ENCODE results near the gene ST7. TPM values are rescaled to one million over a fixed set of nuclear protein-coding genes. Genes with fewer than 3 reads are reported as not detected.

Gene ST7
- total and polyA plus RNA-seq, 2 donors (not counting 1 experiment from before 2014, with no cell fraction given), result 2.3 to 4.6 TPM

DNA sequence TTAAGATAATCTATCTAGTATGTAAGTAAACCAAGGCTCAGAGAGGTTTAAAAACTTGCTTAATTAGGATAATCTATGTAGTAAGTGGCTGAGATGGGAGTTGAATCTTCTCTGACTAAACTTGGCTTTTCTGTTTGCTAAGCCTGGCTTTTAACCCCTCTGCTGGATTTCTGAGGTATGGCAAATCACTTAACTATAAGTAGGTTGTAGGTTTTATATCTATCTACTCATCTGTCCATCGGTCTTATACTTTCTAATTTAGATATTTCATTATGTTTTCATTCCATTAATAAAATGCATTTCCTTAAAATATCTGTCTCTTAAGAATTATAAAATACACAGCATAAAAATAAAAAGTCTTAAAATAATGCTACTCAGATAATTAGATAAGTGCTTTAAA lies 59.4 kb downstream of the ST7 start:
- no peak overlapping the region for H3K9ac ChIP-seq (ENCODE audit: low read length)
- no peaks in the 10 kb centered on the region for H3K27me3 ChIP-seq (replicated peaks in 1 of 4; ENCODE audit: control extremely low read depth in 1 of 4, control insufficient read depth in 3 of 4, insufficient read depth in 4 of 4, low read length in 3 of 4)
- Mint-ChIP-seq H3K4me1 (peaks cover 47% of the 10 kb centered on the region), H3K27ac (no peak overlapping the region), H3K27me3 (no peaks in the 10 kb centered on the region), H3K4me3 (no peak overlapping the region), H3K9me3 (ENCODE audit: insufficient read depth) (no peaks in the 10 kb centered on the region)
- H4K20me1 ChIP-seq (ENCODE audit: control insufficient read depth, insufficient read depth, low read length, poor library complexity, severe bottlenecking), result no peaks in the 10 kb centered on the region
- no peaks in the 10 kb centered on the region for H3K79me2 ChIP-seq (ENCODE audit: control insufficient read depth, insufficient read depth, low read length)
- ATAC-seq (ENCODE audit: low read depth), result no peak
- TF ChIP-seq EZH2 (IDR thresholded peaks at IDR 0.05; ENCODE audit: borderline replicate concordance, insufficient read depth, low read depth, low read length, poor library complexity, severe bottlenecking), result no peak
- TF ChIP-seq, protein P1, sequence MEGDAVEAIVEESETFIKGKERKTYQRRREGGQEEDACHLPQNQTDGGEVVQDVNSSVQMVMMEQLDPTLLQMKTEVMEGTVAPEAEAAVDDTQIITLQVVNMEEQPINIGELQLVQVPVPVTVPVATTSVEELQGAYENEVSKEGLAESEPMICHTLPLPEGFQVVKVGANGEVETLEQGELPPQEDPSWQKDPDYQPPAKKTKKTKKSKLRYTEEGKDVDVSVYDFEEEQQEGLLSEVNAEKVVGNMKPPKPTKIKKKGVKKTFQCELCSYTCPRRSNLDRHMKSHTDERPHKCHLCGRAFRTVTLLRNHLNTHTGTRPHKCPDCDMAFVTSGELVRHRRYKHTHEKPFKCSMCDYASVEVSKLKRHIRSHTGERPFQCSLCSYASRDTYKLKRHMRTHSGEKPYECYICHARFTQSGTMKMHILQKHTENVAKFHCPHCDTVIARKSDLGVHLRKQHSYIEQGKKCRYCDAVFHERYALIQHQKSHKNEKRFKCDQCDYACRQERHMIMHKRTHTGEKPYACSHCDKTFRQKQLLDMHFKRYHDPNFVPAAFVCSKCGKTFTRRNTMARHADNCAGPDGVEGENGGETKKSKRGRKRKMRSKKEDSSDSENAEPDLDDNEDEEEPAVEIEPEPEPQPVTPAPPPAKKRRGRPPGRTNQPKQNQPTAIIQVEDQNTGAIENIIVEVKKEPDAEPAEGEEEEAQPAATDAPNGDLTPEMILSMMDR (IDR thresholded peaks at IDR 0.05), result peak; percentile 31
- intact Hi-C loops (cut with micrococcal nuclease), result loop anchor here (1.0 kb wide), 1 partner anchor 82 kb away; no protein-coding TSS in a partner anchor
- ChIA-PET CTCF (interaction anchor here (0.7 to 2.0 kb wide), 6 partner anchors 22 to 115 kb away, joined by 3 to 8 read pairs (median 4); no protein-coding TSS in a partner anchor), POLR2A (no interaction called here)
- H2AFZ ChIP-seq (ENCODE audit: insufficient read depth, low read depth, low read length, poor library complexity, severe bottlenecking), result no peak overlapping the region
- peaks cover 25 to 30% of the 10 kb centered on the region in 2 donors for H3K4me1 ChIP-seq (ENCODE audit: control insufficient read depth in 2 of 2, insufficient read depth in 2 of 2, low read length in 2 of 2)
- DNase-seq, result peak; percentile 27
- H3K27ac ChIP-seq (ENCODE audit: low read length in 2 of 2), result no peak overlapping the region
- no peaks in the 10 kb centered on the region for H3K9me3 ChIP-seq (ENCODE audit: control extremely low read depth in 1 of 3, control insufficient read depth in 2 of 3, insufficient read depth in 1 of 3, low read length in 2 of 3)
- no peak overlapping the region for H3K4me3 ChIP-seq (ENCODE audit: control extremely low read depth in 1 of 5, extremely low read depth in 1 of 5, insufficient read depth in 1 of 5, low read depth in 2 of 5, low read length in 4 of 5)
- no peak overlapping the region for H3K4me2 ChIP-seq (replicated peaks; ENCODE audit: low read depth, low read length, poor library complexity, severe bottlenecking)
- no CpG with 5 or more reads among the region's 1 CpG for WGBS (ENCODE audit: insufficient coverage)
- no peaks in the 10 kb centered on the region for H3K36me3 ChIP-seq (replicated peaks in 1 of 2; ENCODE audit: control extremely low read depth in 1 of 2, control insufficient read depth in 1 of 2, extremely low read depth in 1 of 2, insufficient read depth in 2 of 2, low read length in 1 of 2)

DNA sequence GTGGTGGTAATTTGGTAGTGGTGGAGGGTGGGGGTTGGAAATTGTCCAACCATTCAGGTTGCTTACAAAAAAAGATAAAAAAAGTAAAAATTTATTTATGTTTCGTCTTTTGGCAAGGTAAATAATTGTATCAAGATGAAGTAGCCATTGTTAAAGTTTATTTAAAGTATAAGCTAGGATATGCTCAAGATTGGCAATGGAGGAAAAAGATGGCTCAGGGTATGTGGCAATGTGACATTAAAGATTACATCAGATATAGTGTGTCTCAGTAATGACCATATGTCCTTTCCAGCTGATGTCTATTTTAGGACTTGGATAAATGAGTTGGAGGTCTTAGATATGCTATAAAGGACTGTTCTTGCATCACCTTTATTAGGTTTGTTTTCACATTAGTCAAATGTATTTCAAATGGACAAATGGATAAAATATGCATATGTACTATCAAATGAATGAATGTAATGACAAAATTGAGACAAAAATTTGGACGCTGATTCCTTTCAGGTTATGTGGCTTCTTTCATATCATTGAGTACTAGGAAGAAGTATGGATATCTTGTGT lies 60.9 kb downstream of the ST7 start:
- intact Hi-C loops (cut with micrococcal nuclease), result no loop called here
- Histone ChIP-seq H3K27ac (ENCODE audit: low read length in 2 of 2) (no peak overlapping the region), H3K79me2 (ENCODE audit: control insufficient read depth, insufficient read depth, low read length) (no peaks in the 10 kb centered on the region), H4K20me1 (ENCODE audit: control insufficient read depth, insufficient read depth, low read length, poor library complexity, severe bottlenecking) (no peaks in the 10 kb centered on the region), H3K4me1 (ENCODE audit: control insufficient read depth in 2 of 2, insufficient read depth in 2 of 2, low read length in 2 of 2) (peaks cover 22 to 27% of the 10 kb centered on the region in 2 donors), H3K36me3 (replicated peaks in 1 of 2; ENCODE audit: control extremely low read depth in 1 of 2, control insufficient read depth in 1 of 2, extremely low read depth in 1 of 2, insufficient read depth in 2 of 2, low read length in 1 of 2) (no peaks in the 10 kb centered on the region), H3K9ac (ENCODE audit: low read length) (no peak overlapping the region), H3K4me3 (ENCODE audit: control extremely low read depth in 1 of 5, extremely low read depth in 1 of 5, insufficient read depth in 1 of 5, low read depth in 2 of 5, low read length in 4 of 5) (no peak overlapping the region), H3K4me2 (replicated peaks; ENCODE audit: low read depth, low read length, poor library complexity, severe bottlenecking) (peak overlapping the region; percentile 19), H3K9me3 (ENCODE audit: control extremely low read depth in 1 of 3, control insufficient read depth in 2 of 3, insufficient read depth in 1 of 3, low read length in 2 of 3) (no peaks in the 10 kb centered on the region), H3K27me3 (replicated peaks in 1 of 4; ENCODE audit: control extremely low read depth in 1 of 4, control insufficient read depth in 3 of 4, insufficient read depth in 4 of 4, low read length in 3 of 4) (no peaks in the 10 kb centered on the region), H2AFZ (ENCODE audit: insufficient read depth, low read depth, low read length, poor library complexity, severe bottlenecking) (peak overlapping the region; percentile 15)
- 100% methylated on average over 1 of the region's 2 CpGs for WGBS (ENCODE audit: insufficient coverage)
- DNase-seq (no peak), ATAC-seq (ENCODE audit: low read depth) (no peak)
- TF ChIP-seq EZH2 (IDR thresholded peaks at IDR 0.05; ENCODE audit: borderline replicate concordance, insufficient read depth, low read depth, low read length, poor library complexity, severe bottlenecking), result no peak
- TF ChIP-seq, protein P1 (IDR thresholded peaks at IDR 0.05), result no peak
- no peaks in the 10 kb centered on the region for H3K9me3 Mint-ChIP-seq (ENCODE audit: insufficient read depth)
- ChIA-PET CTCF (interaction anchor here (0.9 to 1.4 kb wide), 2 partner anchors 26 to 107 kb away, joined by 3 to 4 read pairs; no protein-coding TSS in a partner anchor), POLR2A (no interaction called here)
- no peak overlapping the region for H3K27ac Mint-ChIP-seq
- no peak overlapping the region for H3K4me3 Mint-ChIP-seq
- no peaks in the 10 kb centered on the region for H3K27me3 Mint-ChIP-seq
- peaks cover 43% of the 10 kb centered on the region for H3K4me1 Mint-ChIP-seq
